Omental fat pad (tissue), 4 donors: ENCODE measurements around the gene DYNLRB2. TPM values are rescaled to one million over a fixed set of nuclear protein-coding genes. Genes with fewer than 3 reads are reported as not detected.

ENCODE experiments used
- ATAC-seq: fragments of 150-250 bp; one replicate; pipeline ENCODE4 v1.9.1; 2016; ENCODE audit warnings: mild to moderate bottlenecking, moderate library complexity; ENCODE audit not compliant: low FRiP score
- DNase-seq: peaks from one replicate; pipeline ENCODE4 v3.0.0-alpha.2; 2019; ENCODE audit warnings: low spot score
- CTCF ChIP-seq, 3 donors: fragments of 450-650 bp; IDR thresholded peaks; one replicate each; pipeline ENCODE4 v1.5.1; 2016 to 2017; ENCODE audit warnings: antibody characterized with exemption in 3 of 3, mild to moderate bottlenecking in 3 of 3, moderate library complexity in 2 of 3
- total RNA-seq, 4 donors: library from RNA; depleted of rRNA; stranded (reverse); fragments of >200 nt; gene quantifications; one replicate each; pipeline ENCODE4 v1.1.0, GENCODE V29; 2016

The DYNLRB2 gene
- 1 to 10 TPM in 2 of 4 donors, not detected in 2; 1.5 to 8.2 TPM for total RNA-seq

GRCh38 chr16:80540516-80541305 is at the start of gene DYNLRB2:
Gene DYNLRB2 (plus strand): TSS chr16:80540993. CDS start chr16:80541077, 84 bp downstream.
- ATAC-seq (peak; percentile 93), DNase-seq (peak; percentile 65)
- TF ChIP-seq CTCF (IDR thresholded peaks at IDR 0.05) = no peak

- DNase-seq (no peak), ATAC-seq (no peak)
- TF ChIP-seq CTCF (IDR thresholded peaks at IDR 0.05) = no peak
These were observed 40.5 kb upstream of the DYNLRB2 start for GRCh38 chr16:80500116-80500859.

- ATAC-seq (no peak), DNase-seq (no peak)
- TF ChIP-seq CTCF (IDR thresholded peaks at IDR 0.05) = no peak
These were observed 39.8 kb upstream of the DYNLRB2 start for GRCh38 chr16:80500961-80501525.

- ATAC-seq = no peak
- DNase-seq = no peak
- TF ChIP-seq CTCF (IDR thresholded peaks at IDR 0.05) = no peak
These were observed 37.7 kb upstream of the DYNLRB2 start for GRCh38 chr16:80503107-80503506.

- no peak for TF ChIP-seq CTCF (IDR thresholded peaks at IDR 0.05)
- ATAC-seq = no peak
- no peak for DNase-seq
These were observed 33.3 kb upstream of the DYNLRB2 start for GRCh38 chr16:80507538-80507937.

GRCh38 chr16:80509872-80510271 is 30.9 kb upstream of the DYNLRB2 start:
- DNase-seq (no peak), ATAC-seq (no peak)
- no peak for TF ChIP-seq CTCF (IDR thresholded peaks at IDR 0.05)
